Right ventricle myocardium inferior (tissue), 1 donor: ENCODE results near the gene NMNAT3. TPM values are rescaled to one million over a fixed set of nuclear protein-coding genes. Genes with fewer than 3 reads are reported as not detected.

Experiments
- ATAC-seq: fragments of 200-7000 bp; cut with Tn5 transposase; one replicate; pipeline ENCODE4 v1.9.1; 2020; ENCODE audit warnings: mild to moderate bottlenecking, moderate library complexity
- DNase-seq: peaks from one replicate; pipeline ENCODE4 v3.0.0; 2021; ENCODE audit errors: missing footprints
- intact Hi-C: fragments of 100-400 bp; cut with DNase I; formaldehyde crosslinking; loops from one replicate; pipeline ENCODE4 v1.11.0; 2022
- total RNA-seq: library from RNA; stranded (reverse); fragmentation: NEBNext Ultra II Directional; extraction: Animal tissue kit (Norgen Biotek cat#: 25700); gene quantifications from one replicate; pipeline ENCODE4 v1.2.1, GENCODE V29; 2021
- donor health status: DM: no; HTN: yes; CAD: no; lungs with severe emphysema.

The NMNAT3 gene
- total RNA-seq, 1 donor from 2014 or later = 11.0 TPM

DNA sequence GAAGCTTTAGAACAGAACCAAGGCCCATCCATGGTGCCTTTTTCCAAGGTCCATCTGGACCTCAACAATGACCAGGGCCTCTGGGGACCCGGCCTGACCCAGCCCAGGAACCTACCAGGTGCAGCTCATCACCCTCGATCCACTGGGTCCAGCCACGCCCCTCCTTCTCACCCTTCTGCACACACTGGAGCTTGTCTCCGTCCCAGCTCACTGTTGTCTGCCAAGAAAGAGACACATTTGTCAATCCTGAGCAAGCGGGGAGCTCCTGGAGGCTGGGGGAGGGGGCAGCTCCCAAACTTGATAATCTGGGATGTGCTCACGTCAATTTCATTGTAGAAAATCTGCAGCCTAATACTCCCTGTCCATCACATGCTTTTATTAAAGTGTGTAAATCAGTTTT is 159.5 kb downstream of the NMNAT3 start:
- ATAC-seq = no peak
- DNase-seq = no peak
- intact Hi-C loops = no loop called here

DNA sequence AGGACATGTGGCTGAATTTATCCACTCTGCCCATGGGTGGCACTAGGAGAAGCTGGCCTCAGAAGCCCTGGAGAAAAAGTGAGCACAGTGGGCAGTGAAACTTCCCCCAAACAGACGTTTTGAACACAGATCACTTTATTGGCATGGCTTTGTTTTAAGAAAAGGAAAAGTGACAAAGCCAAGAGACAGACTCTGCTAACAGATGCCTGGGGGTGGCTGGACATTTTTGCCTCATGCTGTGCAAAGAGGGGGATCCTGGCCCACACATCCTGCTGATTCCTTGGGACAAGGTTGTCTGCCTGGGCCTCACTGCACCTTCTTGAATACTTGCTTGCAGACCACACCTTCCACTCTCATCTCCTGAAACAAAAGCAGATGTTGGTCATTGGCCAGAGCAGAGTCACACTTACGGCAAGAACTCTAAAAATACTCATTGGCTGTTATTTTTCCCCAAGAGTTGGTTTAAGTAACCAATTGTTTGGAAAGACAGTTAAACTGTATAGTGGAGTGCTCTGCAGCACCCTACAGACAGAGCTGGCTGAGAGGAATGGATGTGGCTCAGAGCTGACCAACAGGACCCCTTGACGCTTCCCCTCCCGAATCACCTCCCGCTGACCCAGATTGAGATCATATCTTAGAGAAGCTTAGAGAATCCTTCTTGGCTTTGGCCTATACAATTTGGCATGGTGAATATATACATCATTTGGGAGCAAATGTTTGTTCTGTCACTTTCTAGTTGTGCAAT is 160.3 kb downstream of the NMNAT3 start:
- ATAC-seq = no peak
- DNase-seq = no peak
- intact Hi-C loops = no loop called here

GRCh38 chr3:139514741-139515140 is 163.0 kb downstream of the NMNAT3 start:
- ATAC-seq (no peak), DNase-seq (no peak)
- intact Hi-C loops = no loop called here

Other genes with a start within 250 kb of the NMNAT3 start
- not detected for gene RBP2, start 201.5 kb downstream of the NMNAT3 start, total RNA-seq
- 26.3 TPM for gene RBP1, start 138.2 kb downstream of the NMNAT3 start, total RNA-seq